ENCODE data around the gene PARP2.

Gene PARP2

DNA sequence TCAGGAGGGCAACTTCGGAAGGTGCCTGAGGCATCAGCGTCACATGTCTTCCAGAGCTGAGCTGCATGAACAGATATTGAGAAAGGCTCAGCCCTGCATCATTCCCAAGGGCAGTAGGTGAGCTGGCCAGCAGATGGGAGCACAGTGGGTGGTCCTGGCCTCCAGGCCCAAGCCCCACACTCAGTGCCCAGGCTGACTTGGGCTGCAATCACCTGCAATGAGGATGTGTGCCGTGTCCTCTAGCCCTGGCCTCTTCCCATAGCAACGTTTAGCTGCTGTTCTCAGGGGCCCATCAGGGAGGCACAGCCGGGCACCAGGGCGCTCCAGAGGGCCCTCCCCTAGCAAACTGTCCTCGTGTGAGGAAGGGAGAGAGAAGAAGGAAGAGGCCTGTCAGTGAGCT is 37.9 kb downstream of the PARP2 start:
- no peak for DNase-seq (ENCODE audit: low read depth)
- H3K4me3 ChIP-seq (ENCODE audit: control insufficient read depth, low read depth, low read length), result no peak overlapping the region
- TF ChIP-seq, protein P1, sequence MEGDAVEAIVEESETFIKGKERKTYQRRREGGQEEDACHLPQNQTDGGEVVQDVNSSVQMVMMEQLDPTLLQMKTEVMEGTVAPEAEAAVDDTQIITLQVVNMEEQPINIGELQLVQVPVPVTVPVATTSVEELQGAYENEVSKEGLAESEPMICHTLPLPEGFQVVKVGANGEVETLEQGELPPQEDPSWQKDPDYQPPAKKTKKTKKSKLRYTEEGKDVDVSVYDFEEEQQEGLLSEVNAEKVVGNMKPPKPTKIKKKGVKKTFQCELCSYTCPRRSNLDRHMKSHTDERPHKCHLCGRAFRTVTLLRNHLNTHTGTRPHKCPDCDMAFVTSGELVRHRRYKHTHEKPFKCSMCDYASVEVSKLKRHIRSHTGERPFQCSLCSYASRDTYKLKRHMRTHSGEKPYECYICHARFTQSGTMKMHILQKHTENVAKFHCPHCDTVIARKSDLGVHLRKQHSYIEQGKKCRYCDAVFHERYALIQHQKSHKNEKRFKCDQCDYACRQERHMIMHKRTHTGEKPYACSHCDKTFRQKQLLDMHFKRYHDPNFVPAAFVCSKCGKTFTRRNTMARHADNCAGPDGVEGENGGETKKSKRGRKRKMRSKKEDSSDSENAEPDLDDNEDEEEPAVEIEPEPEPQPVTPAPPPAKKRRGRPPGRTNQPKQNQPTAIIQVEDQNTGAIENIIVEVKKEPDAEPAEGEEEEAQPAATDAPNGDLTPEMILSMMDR (IDR thresholded peaks at IDR 0.05; ENCODE audit: control insufficient read depth, insufficient read depth, low read depth, low read length, missing control alignments), result no peak

DNA sequence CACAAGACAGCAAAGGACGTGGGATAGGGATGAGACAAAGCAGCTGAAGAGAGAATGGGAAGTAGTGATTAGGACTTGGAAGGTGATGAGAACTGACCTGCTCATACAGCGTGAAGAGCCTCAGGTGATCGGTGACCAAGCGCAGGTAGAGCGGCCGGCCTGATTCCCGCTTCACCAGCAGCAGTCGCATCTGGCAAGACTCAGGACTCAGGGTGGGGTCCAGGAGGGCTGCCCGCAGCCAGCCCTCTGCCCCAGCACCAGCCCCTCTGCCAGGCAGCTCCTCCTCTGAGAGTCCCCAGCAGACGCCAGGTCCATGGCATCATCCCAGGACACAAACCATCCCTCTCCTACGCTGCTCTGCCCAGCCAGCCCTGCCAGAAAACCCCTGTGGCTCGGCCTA is 39.1 kb downstream of the PARP2 start:
- no peak for DNase-seq (ENCODE audit: low read depth)
- TF ChIP-seq, protein P1 (IDR thresholded peaks at IDR 0.05; ENCODE audit: control insufficient read depth, insufficient read depth, low read depth, low read length, missing control alignments), result no peak
- no peak overlapping the region for H3K4me3 ChIP-seq (ENCODE audit: control insufficient read depth, low read depth, low read length)

DNA sequence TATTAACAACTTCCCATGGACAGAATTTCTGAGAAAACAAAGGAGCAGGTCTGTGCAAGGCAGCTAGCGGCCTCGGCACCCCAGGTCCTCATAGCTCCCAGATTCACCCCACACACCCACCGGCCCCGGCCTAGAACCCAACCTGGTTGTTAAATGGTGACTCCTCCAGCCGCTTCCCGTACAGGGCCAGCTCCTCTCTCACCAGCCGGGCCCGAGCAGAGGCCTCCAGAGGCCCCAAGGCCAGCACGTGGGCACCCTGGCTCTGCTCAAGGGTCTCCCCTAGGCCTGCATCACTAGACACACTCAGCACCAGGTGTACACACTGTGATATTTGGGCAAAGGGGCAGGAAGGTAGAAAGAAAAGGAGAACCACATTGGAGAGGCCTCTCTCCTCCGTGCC is 39.6 kb downstream of the PARP2 start:
- TF ChIP-seq, protein P1 (IDR thresholded peaks at IDR 0.05; ENCODE audit: control insufficient read depth, insufficient read depth, low read depth, low read length, missing control alignments), result no peak
- no peak overlapping the region for H3K4me3 ChIP-seq (ENCODE audit: control insufficient read depth, low read depth, low read length)
- DNase-seq (ENCODE audit: low read depth), result no peak

DNA sequence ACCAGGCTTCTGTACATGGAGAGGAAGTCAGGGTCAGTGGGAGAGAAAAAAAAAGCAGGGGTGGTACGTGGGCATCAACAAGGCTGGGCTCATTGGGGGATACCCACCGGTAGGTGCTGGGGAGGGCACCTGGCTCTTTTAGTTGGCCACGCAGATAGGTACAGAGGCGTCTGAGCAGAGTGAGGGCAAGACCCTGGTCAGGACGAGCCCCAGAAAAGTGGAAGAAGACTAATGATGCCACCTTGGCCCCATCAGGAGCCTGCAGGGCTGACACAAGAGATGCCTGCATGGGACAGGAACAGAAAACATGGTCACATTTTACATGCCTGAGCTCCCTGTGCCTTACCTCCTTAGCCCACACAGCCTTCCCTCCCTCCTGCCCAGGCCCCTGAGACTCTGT is 40.2 kb downstream of the PARP2 start:
- no peak for DNase-seq (ENCODE audit: low read depth)
- no peak overlapping the region for H3K4me3 ChIP-seq (ENCODE audit: control insufficient read depth, low read depth, low read length)
- TF ChIP-seq, protein P1 (IDR thresholded peaks at IDR 0.05; ENCODE audit: control insufficient read depth, insufficient read depth, low read depth, low read length, missing control alignments), result no peak

DNA sequence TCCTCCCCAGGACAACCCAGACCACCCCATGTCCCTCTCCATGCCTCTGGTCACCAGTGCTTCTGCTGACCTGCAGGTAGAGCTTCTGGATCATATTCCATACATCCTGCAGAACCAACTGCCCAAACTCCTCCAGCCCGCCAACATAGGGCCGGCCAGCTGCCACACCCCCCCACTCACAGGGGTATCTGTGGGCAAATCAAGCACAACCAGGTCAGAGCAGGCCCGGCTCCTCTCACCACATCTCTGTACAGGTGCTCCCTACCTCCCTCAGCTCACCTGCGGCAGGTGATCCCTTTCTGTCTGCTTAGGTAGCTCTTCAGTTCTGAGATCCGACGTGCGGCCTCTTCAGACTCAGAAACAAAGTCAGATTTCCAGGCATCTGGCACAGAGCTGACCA is 40.9 kb downstream of the PARP2 start:
- TF ChIP-seq, protein P1 (IDR thresholded peaks at IDR 0.05; ENCODE audit: control insufficient read depth, insufficient read depth, low read depth, low read length, missing control alignments), result no peak

DNA sequence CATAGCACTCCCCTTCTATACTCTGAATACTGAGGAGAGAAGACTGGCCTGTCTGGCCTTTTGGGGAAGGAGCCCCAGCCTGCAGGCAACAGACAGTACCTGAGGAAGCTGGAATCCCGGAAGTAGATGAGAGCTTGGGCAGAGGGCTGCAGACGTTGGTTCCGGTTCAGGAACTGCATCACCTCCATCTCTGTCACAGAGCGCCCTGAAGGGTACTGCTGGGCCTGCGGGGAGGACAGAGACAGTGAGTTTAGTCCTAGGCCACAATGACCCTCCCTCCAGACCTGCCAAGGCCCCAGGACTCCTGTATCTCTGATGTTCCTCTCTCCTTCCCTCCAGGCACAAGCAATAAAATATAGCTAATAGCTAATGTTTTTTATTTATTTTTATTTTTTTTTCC is 41.5 kb downstream of the PARP2 start:
- no peak overlapping the region for H3K4me3 ChIP-seq (ENCODE audit: control insufficient read depth, low read depth, low read length)
- TF ChIP-seq, protein P1 (IDR thresholded peaks at IDR 0.05; ENCODE audit: control insufficient read depth, insufficient read depth, low read depth, low read length, missing control alignments), result no peak
- DNase-seq (ENCODE audit: low read depth), result no peak

More for the DNA sequence above, 40.9 kb downstream of the PARP2 start:
- no peak overlapping the region for H3K4me3 ChIP-seq (ENCODE audit: control insufficient read depth, low read depth, low read length)
- DNase-seq (ENCODE audit: low read depth), result no peak

DNA sequence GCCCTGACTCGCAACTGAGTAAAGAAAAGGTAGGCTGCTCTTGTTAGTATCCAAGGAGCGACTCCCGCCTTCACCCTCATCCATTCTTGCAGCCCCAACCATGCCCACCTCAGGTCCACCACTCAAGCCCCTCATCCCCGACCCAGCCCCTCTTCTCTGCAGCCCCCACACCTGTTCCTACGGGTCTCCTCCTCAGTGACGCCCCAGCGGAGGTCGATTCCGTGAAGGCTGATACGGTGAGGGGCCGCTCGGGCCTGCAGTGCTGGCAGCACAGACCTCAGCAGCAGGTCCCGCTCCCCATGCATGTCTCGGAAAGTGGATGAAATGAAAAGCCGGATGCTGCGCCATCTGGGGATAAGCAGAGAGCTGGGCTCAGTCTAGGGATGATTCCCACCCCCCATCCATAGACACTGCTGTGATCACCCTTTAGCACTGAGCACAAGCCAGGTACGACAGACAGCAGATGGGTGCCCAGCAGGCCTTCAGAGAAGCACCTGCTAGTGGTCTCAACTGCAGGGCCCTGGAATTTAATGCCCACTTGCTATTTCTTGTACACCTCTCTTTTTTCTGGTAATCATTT is 42.9 kb downstream of the PARP2 start:
- no peak for DNase-seq (ENCODE audit: low read depth)
- TF ChIP-seq, protein P1 (IDR thresholded peaks at IDR 0.05; ENCODE audit: control insufficient read depth, insufficient read depth, low read depth, low read length, missing control alignments), result no peak
- no peak overlapping the region for H3K4me3 ChIP-seq (ENCODE audit: control insufficient read depth, low read depth, low read length)

All from AG09309 (cell line).